ENCODE data around the gene LCP1. TPM values are rescaled to one million over a fixed set of nuclear protein-coding genes. Genes with fewer than 3 reads are reported as not detected.

Gene LCP1
- 1.6 and 2.1 TPM in 2 replicates for total RNA-seq (2016; rRNA removed; fragmentation: Illumina TruSeq; extraction: Trizol)
- total RNA-seq (2016; cell fraction: cytosol; rRNA removed; fragmentation: Illumina TruSeq; extraction: Trizol; ENCODE audit: low read depth) = 0.20 and 0.35 TPM in 2 replicates
- total RNA-seq (2016; cell fraction: insoluble cytoplasmic fraction; rRNA removed; fragmentation: Illumina TruSeq; extraction: Trizol) = 1.4 and 2.1 TPM in 2 replicates
- total RNA-seq (2016; cell fraction: membrane; rRNA removed; fragmentation: Illumina TruSeq; extraction: Trizol) = 1.8 TPM in 2 replicates
- 0.44 and 0.78 TPM in 2 replicates for total RNA-seq (2016; cell fraction: nucleus; rRNA removed; fragmentation: Illumina TruSeq; extraction: Trizol)
- polyA plus RNA-seq (2011; rRNA removed) = 1.6 TPM in 2 replicates
- 1.0 and 1.7 TPM in 2 replicates for polyA plus RNA-seq (2011; cell fraction: cytosol; rRNA removed)
- polyA plus RNA-seq (2011; cell fraction: nucleus; rRNA removed) = 0.59 and 0.85 TPM in 2 replicates
- 1.4 and 1.9 TPM in 2 replicates for polyA plus RNA-seq (2012)
- 0.58 and 0.63 TPM in 2 replicates for polyA plus RNA-seq (2016; cell fraction: cytosol; fragmentation: Illumina TruSeq; extraction: Trizol; ENCODE audit: low read depth)
- polyA plus RNA-seq (2016; cell fraction: insoluble cytoplasmic fraction; fragmentation: Illumina TruSeq; extraction: Trizol; ENCODE audit: low read depth) = 2.6 and 3.2 TPM in 2 replicates
- 2.1 TPM in 2 replicates for polyA plus RNA-seq (2016; cell fraction: membrane; fragmentation: Illumina TruSeq; extraction: Trizol; ENCODE audit: low read depth)
- 1.1 and 1.3 TPM in 2 replicates for polyA plus RNA-seq (2016; cell fraction: nucleus; fragmentation: Illumina TruSeq; extraction: Trizol; ENCODE audit: insufficient read depth, low read depth)
- 0.87 and 1.2 TPM in 2 replicates for polyA minus RNA-seq (2011; rRNA and poly(A)+ RNA removed; ENCODE audit: low replicate concordance)
- 0.44 and 1.1 TPM in 2 replicates for polyA minus RNA-seq (2011; cell fraction: cytosol; rRNA and poly(A)+ RNA removed)
- 0.87 and 0.90 TPM in 2 replicates for polyA minus RNA-seq (2011; cell fraction: nucleus; rRNA and poly(A)+ RNA removed)
- percentile 33 among the genes with signal in this experiment for Bru-seq, nascent RNA
- BruChase-seq, experiment 1, labeled RNA remaining after a 6-hour chase = percentile 41 among the genes with signal in this experiment
- percentile 35 among the genes with signal in this experiment for BruChase-seq, experiment 2, labeled RNA remaining after a 2-hour chase
- long read RNA-seq, experiment 1, partial matches to known transcripts = 2 of 16 reads
- long read RNA-seq, experiment 1, other reads (novel, unspliced or antisense) = 14 of 16 reads
- long read RNA-seq, experiment 2, partial matches to known transcripts = 7 of 12 reads
- long read RNA-seq, experiment 2, other reads (novel, unspliced or antisense) = 5 of 12 reads

GRCh38 chr13:46181840-46182490 lies at the start of gene LCP1:
Gene LCP1, minus strand, starts transcription at chr13:46182177. Its CDS starts 22,515 bp downstream, at chr13:46159662.
- BruUV-seq (replicated peaks) = no TSS peak

More at GRCh38 chr13:46181840-46182490, at the start of gene LCP1:
- WGBS (ENCODE audit: low lambda C conversion rate) = 38% methylated on average over 6 of the region's 8 CpGs
- H3K4me2 ChIP-seq (ENCODE audit: low read depth, low read length) = no peak within 1 kb of the TSS
- H4K20me1 ChIP-seq (ENCODE audit: insufficient read depth, low read length) = no peaks in the 10 kb centered on the region
- no peaks in the 10 kb centered on the region for H3K79me2 ChIP-seq (ENCODE audit: insufficient read depth, low read length)
- H3K4me1 ChIP-seq (ENCODE audit: insufficient read depth, low read length) = peaks cover 10% of the 10 kb centered on the region; the same call in 1 of the 2 replicates
- DNase-seq (ENCODE audit: low spot score) = no peak
- in situ Hi-C loops (cut with HindIII; ENCODE audit: extremely low pct_ligation_motif_present, low pct_unique_long_range_greater_than_20kb) = no loop called here
- no peak for ATAC-seq
- no peaks in the 10 kb centered on the region for H3K36me3 ChIP-seq (replicated peaks in 1 of 2; ENCODE audit: control insufficient read depth in 1 of 2, insufficient read depth in 2 of 2, low read length in 2 of 2)
- H3K9ac ChIP-seq (ENCODE audit: insufficient read depth, low read depth, low read length) = no peak within 1 kb of the TSS
- intact Hi-C loops (cut with micrococcal nuclease; ENCODE audit: unreplicated experiment) = no loop called here
- no peaks in the 10 kb centered on the region for H3K9me3 ChIP-seq (ENCODE audit: low read length)
- H2AFZ ChIP-seq (ENCODE audit: low read length) = no peak within 1 kb of the TSS
- no peak within 1 kb of the TSS for H3K27ac ChIP-seq (ENCODE audit: extremely low read length, insufficient read depth, low read length)
- peaks cover 0 to 4% of the 10 kb centered on the region in 2 experiments; a peak in 1 of 5 replicates for H3K27me3 ChIP-seq (ENCODE audit: control insufficient read depth in 1 of 2, insufficient read depth in 2 of 2, low read length in 2 of 2)
- H3K4me3 ChIP-seq (replicated peaks in 1 of 3; ENCODE audit: insufficient read depth in 1 of 3, low read depth in 2 of 3, low read length in 3 of 3) = no peak within 1 kb of the TSS
- CTCF ChIA-PET (ENCODE audit: low intra/inter-chr PET ratio, low total read pairs) = no interaction called here
- FAIRE-seq = no peak
- TF ChIP-seq KAT7 (CRISPR knock-in tag; IDR thresholded peaks at IDR 0.05; ENCODE audit: borderline replicate concordance) = no peak
- no peak for TF ChIP-seq CHD4 (IDR thresholded peaks at IDR 0.05; ENCODE audit: borderline replicate concordance, low read length)
- no peak for TF ChIP-seq ZNF7 (CRISPR knock-in tag; IDR thresholded peaks at IDR 0.05)
- TF ChIP-seq SPEN (CRISPR knock-in tag; IDR thresholded peaks at IDR 0.05; ENCODE audit: low read depth) = no peak
- POLR2A ChIA-PET = no interaction called here
